HUES64 (cell line): ENCODE measurements around the gene AIG1.

Experiments used
- H3K27ac ChIP-seq: 2 replicates; pipeline ENCODE4 v1.7.0; 2013; ENCODE audit warnings: low read depth, low read length, inconsistent platforms
- H3K27me3 ChIP-seq: 2 replicates; pipeline ENCODE4 v1.6.1; 2013; ENCODE audit warnings: mild to moderate bottlenecking, low read length; ENCODE audit not compliant: insufficient read depth
- H3K36me3 ChIP-seq: 2 replicates; pipeline ENCODE4 v1.6.1; 2013; ENCODE audit warnings: mild to moderate bottlenecking, low read length; ENCODE audit not compliant: insufficient read depth
- H3K4me1 ChIP-seq: 2 replicates; pipeline ENCODE4 v1.6.1; 2013; ENCODE audit warnings: mild to moderate bottlenecking, low read length, moderate library complexity; ENCODE audit not compliant: insufficient read depth
- H3K4me3 ChIP-seq: 2 replicates; pipeline ENCODE4 v1.5.1; 2013; ENCODE audit warnings: mild to moderate bottlenecking, low read length, moderate library complexity
- H3K9ac ChIP-seq: 2 replicates; pipeline ENCODE4 v1.6.1; 2013; ENCODE audit warnings: mild to moderate bottlenecking, low read depth, low read length
- H3K9me3 ChIP-seq: 2 replicates; pipeline ENCODE4 v1.6.1; 2013; ENCODE audit warnings: low read depth, low read length; ENCODE audit not compliant: insufficient read depth
- WGBS: fragments of 150-250, 120-280 bp; methylation state at CpG from one replicate; pipeline ENCODE4 v1.1.7; 2013; ENCODE audit warnings: missing lambda C conversion rate; 5-methylcytosine and 5-hydroxymethylcytosine counted together

AIG1 gene

DNA sequence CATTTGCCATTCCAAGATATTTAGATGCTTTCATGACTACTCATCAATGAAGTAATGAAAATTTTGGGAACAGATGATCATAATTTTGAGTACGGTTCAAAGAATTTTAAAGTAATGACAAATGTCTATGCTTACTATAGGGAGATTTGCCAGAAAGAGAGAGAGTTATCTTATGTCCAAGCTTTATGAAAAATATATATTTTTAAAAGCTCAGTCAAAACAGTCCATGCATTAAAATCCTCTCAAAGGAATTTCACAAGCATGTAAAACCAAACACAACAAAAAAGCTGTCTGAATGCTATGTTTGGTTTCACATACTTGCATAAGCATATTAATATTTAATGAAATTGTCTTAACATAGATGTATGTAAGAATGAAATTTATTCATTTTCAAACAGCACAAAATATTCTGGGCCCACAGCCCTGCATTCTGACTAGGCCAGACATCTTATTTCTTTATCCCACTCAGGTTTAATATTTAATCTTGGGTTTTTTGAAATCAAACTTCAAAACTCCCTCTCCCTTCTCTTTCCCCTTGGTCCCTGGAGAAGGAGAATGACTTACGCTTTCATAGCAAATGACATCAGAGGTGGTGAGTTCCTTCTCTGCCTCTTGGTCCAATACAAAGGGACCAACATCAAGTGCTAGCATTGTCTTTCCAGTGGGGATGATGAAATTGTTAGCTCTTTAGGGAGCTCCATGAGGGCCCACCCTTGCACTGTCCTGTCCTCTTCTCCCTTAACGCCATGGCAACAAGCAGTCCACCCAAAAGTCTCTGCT, 295.6 kb downstream of the AIG1 start:
- no peaks in the 10 kb centered on the region for H3K36me3 ChIP-seq
- no peaks in the 10 kb centered on the region for H3K4me1 ChIP-seq
- peaks cover 10% of the 10 kb centered on the region; the same call in 1 of the 2 replicates for H3K9me3 ChIP-seq
- no peak overlapping the region for H3K9ac ChIP-seq
- 89% methylated on average over 3 of the region's 3 CpGs for WGBS
- H3K27me3 ChIP-seq: no peaks in the 10 kb centered on the region
- no peak overlapping the region for H3K27ac ChIP-seq
- H3K4me3 ChIP-seq: no peak overlapping the region

DNA sequence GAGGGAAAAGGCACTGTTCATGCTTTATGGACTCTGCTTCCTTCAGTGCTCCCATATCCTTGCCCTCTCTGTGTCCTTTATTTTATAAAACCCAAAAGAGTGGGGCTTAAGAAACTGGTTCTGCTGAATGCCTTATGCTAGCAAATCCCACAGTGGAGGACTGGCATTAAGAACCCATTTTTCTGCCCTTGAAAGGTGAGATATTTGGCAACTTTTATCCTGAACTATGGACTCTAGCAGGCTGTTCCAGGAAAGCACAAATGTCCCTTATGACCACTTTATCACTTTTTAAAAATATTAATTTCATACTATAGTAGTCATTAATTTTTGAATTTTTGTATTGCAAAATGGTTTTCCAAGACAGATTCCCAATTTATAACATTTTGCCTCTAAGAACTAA, 296.5 kb downstream of the AIG1 start:
- no peak overlapping the region for H3K4me3 ChIP-seq
- no peaks in the 10 kb centered on the region for H3K27me3 ChIP-seq
- H3K4me1 ChIP-seq: no peaks in the 10 kb centered on the region
- peaks cover 10% of the 10 kb centered on the region; the same call in 1 of the 2 replicates for H3K9me3 ChIP-seq
- no peaks in the 10 kb centered on the region for H3K36me3 ChIP-seq
- no peak overlapping the region for H3K27ac ChIP-seq
- no peak overlapping the region for H3K9ac ChIP-seq

DNA sequence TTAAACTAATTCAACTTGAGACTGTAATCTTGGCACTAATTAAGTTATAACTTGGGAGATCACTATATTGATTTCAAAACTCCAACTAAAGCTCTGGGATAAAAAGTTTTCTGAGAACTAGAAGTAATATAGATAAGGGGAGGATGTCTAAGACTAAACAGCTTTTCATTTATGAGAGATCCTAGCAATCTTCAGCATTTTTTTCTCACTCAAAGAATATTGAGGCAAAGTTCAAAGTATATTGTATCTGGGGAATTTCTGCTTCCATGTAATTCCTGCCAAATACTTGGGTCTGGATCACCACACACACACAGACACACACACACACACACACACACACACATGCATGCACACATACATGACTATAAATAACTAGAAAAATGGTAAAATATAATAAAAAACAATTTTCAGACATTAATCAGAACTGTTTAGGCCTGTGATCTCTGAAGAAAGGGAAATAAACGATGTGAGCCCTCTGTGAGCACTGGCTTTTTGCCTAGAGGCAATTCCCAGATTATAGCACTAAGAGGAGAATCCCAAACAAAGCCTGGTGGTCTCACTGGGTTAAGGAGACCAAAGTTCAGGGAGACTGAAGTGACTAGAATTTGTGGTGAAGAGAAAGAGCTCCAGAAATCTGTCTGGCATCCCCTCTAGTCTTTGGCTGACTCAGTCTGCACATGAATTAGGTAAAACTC, 297.0 kb downstream of the AIG1 start:
- Histone ChIP-seq H3K9ac (no peak overlapping the region), H3K9me3 (peaks cover 10% of the 10 kb centered on the region; the same call in 1 of the 2 replicates), H3K4me1 (no peaks in the 10 kb centered on the region), H3K36me3 (no peaks in the 10 kb centered on the region), H3K27me3 (no peaks in the 10 kb centered on the region), H3K4me3 (no peak overlapping the region), H3K27ac (no peak overlapping the region)
- WGBS: 85% methylated on average over 1 of the region's 1 CpG

DNA sequence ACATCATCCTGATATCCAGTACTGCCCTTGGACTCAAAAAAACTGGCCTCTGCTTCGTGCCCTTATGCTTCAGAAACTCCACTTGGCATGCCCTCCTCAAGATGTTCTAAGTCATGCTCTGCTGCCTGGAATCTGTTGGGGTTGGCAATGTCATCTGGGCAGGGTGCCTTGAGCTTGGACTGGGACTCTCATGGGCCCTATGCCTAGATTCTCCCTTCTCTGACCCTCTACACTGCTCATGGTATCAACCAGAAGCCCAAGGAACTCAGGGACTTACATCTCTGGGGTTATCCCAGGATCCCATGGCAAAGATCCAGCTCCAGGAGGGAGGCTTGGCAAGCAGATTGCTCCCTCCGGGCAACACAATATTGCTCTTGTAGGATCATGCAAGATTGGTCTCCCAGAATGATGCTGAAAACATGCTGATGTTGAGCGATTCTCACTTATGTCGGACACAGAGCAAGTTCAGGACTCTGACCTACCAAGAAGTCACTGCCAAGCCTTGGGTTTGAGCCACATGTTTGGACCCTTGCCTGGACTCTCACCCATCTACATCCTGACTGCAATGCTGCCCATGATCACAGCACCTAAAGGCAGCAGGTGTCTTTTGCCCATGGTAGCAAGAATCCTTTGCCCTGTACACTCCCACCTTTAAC, 301.0 kb downstream of the AIG1 start:
- H3K4me3 ChIP-seq: no peak overlapping the region
- no peaks in the 10 kb centered on the region for H3K27me3 ChIP-seq
- no peak overlapping the region for H3K9ac ChIP-seq
- H3K4me1 ChIP-seq: no peaks in the 10 kb centered on the region
- no peaks in the 10 kb centered on the region for H3K9me3 ChIP-seq
- H3K27ac ChIP-seq: no peak overlapping the region
- H3K36me3 ChIP-seq: no peaks in the 10 kb centered on the region
- WGBS: 90% methylated on average over 4 of the region's 4 CpGs

DNA sequence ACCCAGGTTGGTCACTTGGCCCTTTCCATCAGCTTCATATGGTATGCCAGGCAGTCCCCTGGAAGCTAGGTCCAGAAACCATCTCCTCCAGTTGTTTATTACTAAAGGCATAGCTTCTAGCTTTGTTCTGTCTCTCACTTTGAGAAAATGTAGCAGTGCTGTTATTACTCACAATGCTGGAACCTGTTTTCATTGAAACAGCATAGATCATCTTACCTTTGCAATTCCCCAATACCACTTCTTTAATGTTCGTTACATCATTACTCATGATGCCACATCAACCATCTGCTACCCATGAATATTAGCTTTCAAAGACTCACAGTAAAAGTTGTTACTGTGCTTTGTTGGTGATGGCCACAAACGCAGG, 301.5 kb downstream of the AIG1 start:
- Histone ChIP-seq H3K9ac (no peak overlapping the region), H3K36me3 (no peaks in the 10 kb centered on the region), H3K4me3 (no peak overlapping the region), H3K27ac (no peak overlapping the region), H3K9me3 (no peaks in the 10 kb centered on the region), H3K27me3 (no peaks in the 10 kb centered on the region), H3K4me1 (no peaks in the 10 kb centered on the region)
- 83% methylated on average over 2 of the region's 2 CpGs for WGBS

DNA sequence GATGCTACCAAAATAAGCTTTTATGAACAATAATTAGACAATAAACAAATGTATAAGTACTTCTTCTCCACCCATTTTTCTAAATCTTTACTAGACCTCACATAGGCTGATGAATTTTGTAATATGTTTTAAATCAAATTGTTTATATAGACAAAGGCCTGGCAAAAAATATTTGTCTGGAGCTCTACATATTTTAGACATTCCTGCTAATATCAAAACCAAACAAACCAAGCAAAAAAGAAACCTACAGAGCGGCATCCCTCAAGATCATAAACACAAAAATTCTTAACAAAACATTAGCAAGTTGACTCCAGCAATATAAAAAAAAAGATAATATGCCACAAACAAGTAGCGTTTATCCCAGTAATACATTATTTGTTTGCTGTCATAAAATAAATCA, 302.6 kb downstream of the AIG1 start:
- Histone ChIP-seq H3K4me1 (no peaks in the 10 kb centered on the region), H3K4me3 (no peak overlapping the region), H3K36me3 (no peaks in the 10 kb centered on the region), H3K9me3 (no peaks in the 10 kb centered on the region), H3K27me3 (no peaks in the 10 kb centered on the region), H3K9ac (no peak overlapping the region), H3K27ac (no peak overlapping the region)
- 94% methylated on average over 1 of the region's 2 CpGs for WGBS

DNA sequence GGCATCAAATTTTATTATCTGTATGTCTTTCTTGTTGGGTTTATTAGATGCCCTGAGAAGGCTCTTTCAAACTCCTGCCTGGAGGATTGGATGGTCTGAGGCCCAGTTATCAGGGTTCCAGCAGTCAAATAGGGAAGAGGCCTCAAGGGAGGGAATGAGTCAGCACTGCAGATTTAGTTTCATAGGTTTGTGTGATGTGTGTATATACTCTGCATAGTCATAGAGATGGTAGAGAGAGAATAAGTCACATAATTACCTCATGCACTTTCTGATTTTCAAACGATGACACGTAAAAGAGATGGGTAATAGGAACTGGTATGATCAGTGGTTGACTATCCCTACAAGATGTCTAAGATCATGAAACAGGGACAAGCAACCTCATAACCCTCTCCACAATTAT, 307.7 kb downstream of the AIG1 start:
- Histone ChIP-seq H3K9ac (no peak overlapping the region), H3K4me1 (no peaks in the 10 kb centered on the region)
- WGBS: no CpG with 5 or more reads among the region's 2 CpGs

DNA sequence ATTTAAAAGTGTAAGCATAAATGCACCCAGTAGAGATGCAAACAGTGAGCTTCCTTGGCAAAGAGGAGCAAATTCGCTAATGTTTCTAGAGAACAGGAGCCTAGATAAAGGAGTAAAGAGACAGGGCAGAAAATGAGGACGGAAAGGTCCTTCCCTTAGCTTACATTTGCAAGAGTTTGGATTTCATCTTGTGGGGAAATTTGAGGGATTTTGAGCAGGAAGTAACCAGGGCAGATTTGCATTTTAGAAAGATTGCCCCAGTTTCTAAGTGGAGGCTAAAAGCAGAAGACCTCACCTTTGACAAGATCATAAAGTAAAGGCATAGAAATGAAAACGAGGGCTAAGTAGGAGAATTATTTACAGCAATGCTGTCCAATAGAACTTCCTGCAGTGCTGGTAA, 309.3 kb downstream of the AIG1 start:
- H3K36me3 ChIP-seq: no peaks in the 10 kb centered on the region
- no peaks in the 10 kb centered on the region for H3K4me1 ChIP-seq
- 74% methylated on average over 3 of the region's 3 CpGs for WGBS
- H3K27me3 ChIP-seq: no peaks in the 10 kb centered on the region
- H3K9ac ChIP-seq: no peak overlapping the region
- no peak overlapping the region for H3K4me3 ChIP-seq
- H3K27ac ChIP-seq: no peak overlapping the region
- H3K9me3 ChIP-seq: no peaks in the 10 kb centered on the region

More for the DNA sequence above, 307.7 kb downstream of the AIG1 start:
- Histone ChIP-seq H3K27me3 (no peaks in the 10 kb centered on the region), H3K9me3 (no peaks in the 10 kb centered on the region), H3K36me3 (no peaks in the 10 kb centered on the region), H3K27ac (no peak overlapping the region), H3K4me3 (no peak overlapping the region)

DNA sequence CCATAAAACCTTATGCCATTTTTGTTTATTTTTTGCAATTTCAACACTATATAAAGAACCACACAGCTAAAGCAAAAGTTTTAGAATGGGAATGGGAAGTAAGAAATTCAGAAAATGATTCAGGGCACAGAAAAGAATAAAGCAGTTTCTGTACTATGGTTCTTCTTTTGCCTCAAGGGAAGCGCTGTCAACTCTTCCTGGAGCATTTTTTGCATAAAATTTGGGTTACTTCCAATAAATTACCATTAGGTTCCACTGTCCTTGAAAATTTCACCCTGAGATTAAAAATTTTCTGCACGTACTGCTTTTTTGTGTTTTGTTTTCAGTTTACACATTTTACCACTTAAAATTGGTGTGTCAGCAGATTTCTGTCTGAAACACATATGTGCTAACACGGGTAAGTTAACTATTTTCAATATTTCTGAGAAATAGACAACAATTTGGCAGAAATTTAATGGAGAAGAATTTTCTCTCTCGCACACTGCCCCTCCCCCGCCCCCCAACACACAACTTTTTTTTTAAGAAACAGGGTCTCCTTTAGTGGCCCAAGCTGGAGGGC, 310.2 kb downstream of the AIG1 start:
- Histone ChIP-seq H3K9ac (no peak overlapping the region), H3K4me1 (no peaks in the 10 kb centered on the region), H3K27ac (no peak overlapping the region), H3K9me3 (no peaks in the 10 kb centered on the region), H3K36me3 (no peaks in the 10 kb centered on the region), H3K27me3 (no peaks in the 10 kb centered on the region), H3K4me3 (no peak overlapping the region)
- 84% methylated on average over 4 of the region's 5 CpGs for WGBS

DNA sequence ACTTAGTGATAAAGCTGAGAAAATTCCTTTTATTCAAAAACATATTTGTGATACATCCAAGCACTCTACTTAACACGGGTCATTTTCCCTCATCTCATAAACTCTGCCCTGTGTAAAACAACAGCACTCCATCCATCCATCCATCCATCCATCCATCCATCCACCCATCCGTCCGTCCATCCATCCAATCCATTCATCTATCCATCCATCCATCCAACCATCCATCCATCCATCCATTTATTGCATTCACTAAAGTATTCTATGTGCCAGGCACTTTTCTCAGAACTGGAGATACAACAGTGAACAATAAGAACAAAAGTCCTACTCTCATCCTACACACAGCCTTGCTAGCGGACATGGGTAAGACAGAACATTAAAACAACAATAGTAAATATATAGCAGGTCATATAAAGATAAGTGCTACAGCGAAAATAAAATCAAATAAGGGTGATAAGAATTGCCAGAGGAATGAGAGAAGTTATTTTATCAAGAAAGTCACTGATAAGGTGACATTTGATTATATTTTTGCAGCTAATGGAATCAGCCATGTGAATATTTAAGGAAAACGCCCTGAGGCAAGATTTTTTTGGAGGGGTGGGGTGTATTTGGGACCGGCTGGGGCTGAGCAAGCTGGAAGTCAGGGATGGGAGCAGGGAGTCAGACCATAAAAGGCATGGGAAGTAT, 311.7 kb downstream of the AIG1 start:
- Histone ChIP-seq H3K9ac (no peak overlapping the region), H3K27me3 (no peaks in the 10 kb centered on the region), H3K4me1 (no peaks in the 10 kb centered on the region), H3K4me3 (no peak overlapping the region), H3K36me3 (no peaks in the 10 kb centered on the region), H3K9me3 (no peaks in the 10 kb centered on the region), H3K27ac (no peak overlapping the region)
- 87% methylated on average over 7 of the region's 7 CpGs for WGBS

DNA sequence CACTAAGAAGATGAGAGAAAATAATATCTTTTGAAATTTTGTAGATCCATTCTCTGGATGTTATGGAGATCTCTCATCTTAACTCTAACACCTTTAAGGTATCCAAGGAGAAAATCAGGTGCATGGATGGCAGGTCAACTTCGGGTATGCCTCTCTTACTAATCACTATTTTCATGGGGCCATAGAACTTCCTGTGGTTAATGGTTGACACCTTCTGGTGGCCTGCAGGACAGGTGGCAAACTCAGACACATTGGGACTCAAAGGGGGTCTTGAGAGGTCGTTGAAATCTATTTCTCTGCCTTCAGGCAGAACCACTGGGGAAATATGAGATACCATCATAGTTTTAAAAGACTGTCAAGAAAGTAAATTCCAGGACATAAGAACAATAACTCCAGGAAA, 313.3 kb downstream of the AIG1 start:
- Histone ChIP-seq H3K36me3 (no peaks in the 10 kb centered on the region), H3K4me1 (no peaks in the 10 kb centered on the region), H3K27me3 (no peaks in the 10 kb centered on the region), H3K9me3 (no peaks in the 10 kb centered on the region), H3K9ac (no peak overlapping the region), H3K27ac (no peak overlapping the region), H3K4me3 (no peak overlapping the region)
- 91% methylated on average over 2 of the region's 2 CpGs for WGBS
